ENCODE measurements around the gene BET1L.

DNA sequence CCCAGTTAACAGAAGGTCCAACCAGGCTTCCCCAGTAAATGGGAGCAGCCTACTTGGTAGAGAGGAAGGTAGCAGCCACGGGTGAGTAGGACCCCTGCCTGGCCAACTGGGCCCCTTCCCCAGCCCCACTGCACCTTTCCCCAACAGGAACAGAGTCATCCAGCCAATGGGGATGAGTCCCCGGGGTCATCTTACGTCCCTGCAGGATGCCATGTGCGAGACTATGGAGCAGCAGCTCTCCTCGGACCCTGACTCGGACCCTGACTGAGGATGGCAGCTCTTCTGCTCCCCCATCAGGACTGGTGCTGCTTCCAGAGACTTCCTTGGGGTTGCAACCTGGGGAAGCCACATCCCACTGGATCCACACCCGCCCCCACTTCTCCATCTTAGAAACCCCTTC, 6.9 kb upstream of the BET1L start:
- no peak for TF ChIP-seq TAF1 (IDR thresholded peaks at IDR 0.05; ENCODE audit: borderline replicate concordance, low read depth, low read length)
- no peak for TF ChIP-seq CTCF (IDR thresholded peaks at IDR 0.05 in 2 of 3, conservative IDR thresholded peaks at IDR 0.05 in 1 of 3; ENCODE audit: control insufficient read depth in 2 of 3, extremely low read depth in 1 of 3, insufficient read depth in 1 of 3, low read depth in 3 of 3, low read length in 3 of 3)
- TF ChIP-seq POLR2A (IDR thresholded peaks at IDR 0.05; ENCODE audit: low read depth, low read length) = no peak; the same call in 1 of the 2 replicates
- no peak for TF ChIP-seq ZNF274 (IDR thresholded peaks at IDR 0.05; ENCODE audit: insufficient read depth, insufficient read length)
- TF ChIP-seq EP300 (IDR thresholded peaks at IDR 0.05; ENCODE audit: borderline replicate concordance in 1 of 2, control insufficient read depth in 1 of 2, low read depth in 2 of 2, low read length in 2 of 2) = no peak
- TF ChIP-seq, protein P1, sequence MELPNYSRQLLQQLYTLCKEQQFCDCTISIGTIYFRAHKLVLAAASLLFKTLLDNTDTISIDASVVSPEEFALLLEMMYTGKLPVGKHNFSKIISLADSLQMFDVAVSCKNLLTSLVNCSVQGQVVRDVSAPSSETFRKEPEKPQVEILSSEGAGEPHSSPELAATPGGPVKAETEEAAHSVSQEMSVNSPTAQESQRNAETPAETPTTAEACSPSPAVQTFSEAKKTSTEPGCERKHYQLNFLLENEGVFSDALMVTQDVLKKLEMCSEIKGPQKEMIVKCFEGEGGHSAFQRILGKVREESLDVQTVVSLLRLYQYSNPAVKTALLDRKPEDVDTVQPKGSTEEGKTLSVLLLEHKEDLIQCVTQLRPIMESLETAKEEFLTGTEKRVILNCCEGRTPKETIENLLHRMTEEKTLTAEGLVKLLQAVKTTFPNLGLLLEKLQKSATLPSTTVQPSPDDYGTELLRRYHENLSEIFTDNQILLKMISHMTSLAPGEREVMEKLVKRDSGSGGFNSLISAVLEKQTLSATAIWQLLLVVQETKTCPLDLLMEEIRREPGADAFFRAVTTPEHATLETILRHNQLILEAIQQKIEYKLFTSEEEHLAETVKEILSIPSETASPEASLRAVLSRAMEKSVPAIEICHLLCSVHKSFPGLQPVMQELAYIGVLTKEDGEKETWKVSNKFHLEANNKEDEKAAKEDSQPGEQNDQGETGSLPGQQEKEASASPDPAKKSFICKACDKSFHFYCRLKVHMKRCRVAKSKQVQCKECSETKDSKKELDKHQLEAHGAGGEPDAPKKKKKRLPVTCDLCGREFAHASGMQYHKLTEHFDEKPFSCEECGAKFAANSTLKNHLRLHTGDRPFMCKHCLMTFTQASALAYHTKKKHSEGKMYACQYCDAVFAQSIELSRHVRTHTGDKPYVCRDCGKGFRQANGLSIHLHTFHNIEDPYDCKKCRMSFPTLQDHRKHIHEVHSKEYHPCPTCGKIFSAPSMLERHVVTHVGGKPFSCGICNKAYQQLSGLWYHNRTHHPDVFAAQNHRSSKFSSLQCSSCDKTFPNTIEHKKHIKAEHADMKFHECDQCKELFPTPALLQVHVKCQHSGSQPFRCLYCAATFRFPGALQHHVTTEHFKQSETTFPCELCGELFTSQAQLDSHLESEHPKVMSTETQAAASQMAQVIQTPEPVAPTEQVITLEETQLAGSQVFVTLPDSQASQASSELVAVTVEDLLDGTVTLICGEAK (IDR thresholded peaks at IDR 0.05; ENCODE audit: borderline replicate concordance) = no peak
- no peak for TF ChIP-seq ASH2L (IDR thresholded peaks at IDR 0.05; ENCODE audit: borderline replicate concordance, low read depth)
- TF ChIP-seq POLR2AphosphoS5 (IDR thresholded peaks at IDR 0.05; ENCODE audit: low read length) = no peak
- TF ChIP-seq CEBPB (IDR thresholded peaks at IDR 0.05; ENCODE audit: borderline replicate concordance in 1 of 2, low read depth in 2 of 2, low read length in 2 of 2) = no peak
- TF ChIP-seq NBN (IDR thresholded peaks at IDR 0.05) = no peak
- TF ChIP-seq E2F4 (IDR thresholded peaks at IDR 0.05; ENCODE audit: low read depth, low read length) = no peak
- TF ChIP-seq PML (IDR thresholded peaks at IDR 0.05; ENCODE audit: low read length) = no peak

All from GM12878 (cell line).